C4-2B (cell line): ENCODE data around the gene PLD5.

Experiments
- CTCF ChIP-seq: fragments of 450-650 bp; conservative IDR thresholded peaks from 2 replicates; pipeline ENCODE4 v1.5.1; 2017; ENCODE audit warnings: mild to moderate bottlenecking
- ZFX ChIP-seq: fragments of 450-650 bp; IDR thresholded peaks from 2 replicates; pipeline ENCODE4 v1.6.1; 2017

GRCh38 chr1:242554577-242554976 is 30.1 kb upstream of the PLD5 start:
- no peak for TF ChIP-seq CTCF
- TF ChIP-seq ZFX, result no peak
